H1 (cell line): Measurements from ENCODE around the gene PLEKHG3. TPM values are rescaled to one million over a fixed set of nuclear protein-coding genes. Genes with fewer than 3 reads are reported as not detected.

ENCODE experiments used
- polyA plus RNA-seq, 7 experiments: library from polyadenylated mRNA; depleted of rRNA in 3 of 7; stranded (reverse) in 5 of 7; unstranded in 2 of 7; fragments of >200 nt in 5 of 7; fragments of 200-250 nt in 2 of 7; gene quantifications; 1 replicate in 5 of 7; 2 replicates in 1 of 7; 4 replicates in 1 of 7; pipeline versions ENCODE4 v1.2.1 to v1.2.3, GENCODE V29; 2011 to 2013; ENCODE audit warnings: missing spikeins in 2 of 7, mixed read lengths in 2 of 7
- total RNA-seq: library from RNA; stranded (reverse); fragmentation: NEBNext Ultra II Directional; extraction: Animal tissue kit (Norgen Biotek cat#: 25700); gene quantifications from 2 replicates; pipeline ENCODE4 v1.2.1, GENCODE V29; 2021
- TF ChIP-seq, protein P1 (sequence below): fragments of 300-600 bp; sonication (generic); IDR thresholded peaks from 2 replicates; pipeline ENCODE4 v1.7.1; 2012; ENCODE audit warnings: low read length, moderate library complexity, mild to moderate bottlenecking, inconsistent platforms; ENCODE audit not compliant: insufficient replicate concordance

The PLEKHG3 gene
- total and polyA plus RNA-seq, 2 of the 8 experiments (the other 6 are each of a cell fraction or from before 2014, with no cell fraction given): 43.4 to 90.6 TPM

DNA sequence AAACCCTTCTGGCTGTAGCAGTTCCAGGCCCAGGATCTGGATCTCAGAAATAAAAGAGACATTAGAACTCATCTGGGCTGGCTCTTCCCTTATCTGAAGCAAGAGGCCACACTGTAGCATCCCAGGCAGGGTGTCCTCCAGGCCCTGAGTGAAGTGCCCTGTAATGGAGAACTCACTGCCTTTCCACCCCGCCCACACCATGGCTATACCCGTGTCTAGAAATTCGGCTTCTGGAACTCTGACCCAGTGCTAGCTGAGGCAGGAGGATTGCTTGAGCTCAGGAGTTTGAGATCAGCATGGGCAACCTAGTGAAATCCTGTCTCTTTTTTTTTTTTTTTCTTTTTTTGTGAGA lies 23.5 kb upstream of the PLEKHG3 start (continued):
- TF ChIP-seq, protein P1, sequence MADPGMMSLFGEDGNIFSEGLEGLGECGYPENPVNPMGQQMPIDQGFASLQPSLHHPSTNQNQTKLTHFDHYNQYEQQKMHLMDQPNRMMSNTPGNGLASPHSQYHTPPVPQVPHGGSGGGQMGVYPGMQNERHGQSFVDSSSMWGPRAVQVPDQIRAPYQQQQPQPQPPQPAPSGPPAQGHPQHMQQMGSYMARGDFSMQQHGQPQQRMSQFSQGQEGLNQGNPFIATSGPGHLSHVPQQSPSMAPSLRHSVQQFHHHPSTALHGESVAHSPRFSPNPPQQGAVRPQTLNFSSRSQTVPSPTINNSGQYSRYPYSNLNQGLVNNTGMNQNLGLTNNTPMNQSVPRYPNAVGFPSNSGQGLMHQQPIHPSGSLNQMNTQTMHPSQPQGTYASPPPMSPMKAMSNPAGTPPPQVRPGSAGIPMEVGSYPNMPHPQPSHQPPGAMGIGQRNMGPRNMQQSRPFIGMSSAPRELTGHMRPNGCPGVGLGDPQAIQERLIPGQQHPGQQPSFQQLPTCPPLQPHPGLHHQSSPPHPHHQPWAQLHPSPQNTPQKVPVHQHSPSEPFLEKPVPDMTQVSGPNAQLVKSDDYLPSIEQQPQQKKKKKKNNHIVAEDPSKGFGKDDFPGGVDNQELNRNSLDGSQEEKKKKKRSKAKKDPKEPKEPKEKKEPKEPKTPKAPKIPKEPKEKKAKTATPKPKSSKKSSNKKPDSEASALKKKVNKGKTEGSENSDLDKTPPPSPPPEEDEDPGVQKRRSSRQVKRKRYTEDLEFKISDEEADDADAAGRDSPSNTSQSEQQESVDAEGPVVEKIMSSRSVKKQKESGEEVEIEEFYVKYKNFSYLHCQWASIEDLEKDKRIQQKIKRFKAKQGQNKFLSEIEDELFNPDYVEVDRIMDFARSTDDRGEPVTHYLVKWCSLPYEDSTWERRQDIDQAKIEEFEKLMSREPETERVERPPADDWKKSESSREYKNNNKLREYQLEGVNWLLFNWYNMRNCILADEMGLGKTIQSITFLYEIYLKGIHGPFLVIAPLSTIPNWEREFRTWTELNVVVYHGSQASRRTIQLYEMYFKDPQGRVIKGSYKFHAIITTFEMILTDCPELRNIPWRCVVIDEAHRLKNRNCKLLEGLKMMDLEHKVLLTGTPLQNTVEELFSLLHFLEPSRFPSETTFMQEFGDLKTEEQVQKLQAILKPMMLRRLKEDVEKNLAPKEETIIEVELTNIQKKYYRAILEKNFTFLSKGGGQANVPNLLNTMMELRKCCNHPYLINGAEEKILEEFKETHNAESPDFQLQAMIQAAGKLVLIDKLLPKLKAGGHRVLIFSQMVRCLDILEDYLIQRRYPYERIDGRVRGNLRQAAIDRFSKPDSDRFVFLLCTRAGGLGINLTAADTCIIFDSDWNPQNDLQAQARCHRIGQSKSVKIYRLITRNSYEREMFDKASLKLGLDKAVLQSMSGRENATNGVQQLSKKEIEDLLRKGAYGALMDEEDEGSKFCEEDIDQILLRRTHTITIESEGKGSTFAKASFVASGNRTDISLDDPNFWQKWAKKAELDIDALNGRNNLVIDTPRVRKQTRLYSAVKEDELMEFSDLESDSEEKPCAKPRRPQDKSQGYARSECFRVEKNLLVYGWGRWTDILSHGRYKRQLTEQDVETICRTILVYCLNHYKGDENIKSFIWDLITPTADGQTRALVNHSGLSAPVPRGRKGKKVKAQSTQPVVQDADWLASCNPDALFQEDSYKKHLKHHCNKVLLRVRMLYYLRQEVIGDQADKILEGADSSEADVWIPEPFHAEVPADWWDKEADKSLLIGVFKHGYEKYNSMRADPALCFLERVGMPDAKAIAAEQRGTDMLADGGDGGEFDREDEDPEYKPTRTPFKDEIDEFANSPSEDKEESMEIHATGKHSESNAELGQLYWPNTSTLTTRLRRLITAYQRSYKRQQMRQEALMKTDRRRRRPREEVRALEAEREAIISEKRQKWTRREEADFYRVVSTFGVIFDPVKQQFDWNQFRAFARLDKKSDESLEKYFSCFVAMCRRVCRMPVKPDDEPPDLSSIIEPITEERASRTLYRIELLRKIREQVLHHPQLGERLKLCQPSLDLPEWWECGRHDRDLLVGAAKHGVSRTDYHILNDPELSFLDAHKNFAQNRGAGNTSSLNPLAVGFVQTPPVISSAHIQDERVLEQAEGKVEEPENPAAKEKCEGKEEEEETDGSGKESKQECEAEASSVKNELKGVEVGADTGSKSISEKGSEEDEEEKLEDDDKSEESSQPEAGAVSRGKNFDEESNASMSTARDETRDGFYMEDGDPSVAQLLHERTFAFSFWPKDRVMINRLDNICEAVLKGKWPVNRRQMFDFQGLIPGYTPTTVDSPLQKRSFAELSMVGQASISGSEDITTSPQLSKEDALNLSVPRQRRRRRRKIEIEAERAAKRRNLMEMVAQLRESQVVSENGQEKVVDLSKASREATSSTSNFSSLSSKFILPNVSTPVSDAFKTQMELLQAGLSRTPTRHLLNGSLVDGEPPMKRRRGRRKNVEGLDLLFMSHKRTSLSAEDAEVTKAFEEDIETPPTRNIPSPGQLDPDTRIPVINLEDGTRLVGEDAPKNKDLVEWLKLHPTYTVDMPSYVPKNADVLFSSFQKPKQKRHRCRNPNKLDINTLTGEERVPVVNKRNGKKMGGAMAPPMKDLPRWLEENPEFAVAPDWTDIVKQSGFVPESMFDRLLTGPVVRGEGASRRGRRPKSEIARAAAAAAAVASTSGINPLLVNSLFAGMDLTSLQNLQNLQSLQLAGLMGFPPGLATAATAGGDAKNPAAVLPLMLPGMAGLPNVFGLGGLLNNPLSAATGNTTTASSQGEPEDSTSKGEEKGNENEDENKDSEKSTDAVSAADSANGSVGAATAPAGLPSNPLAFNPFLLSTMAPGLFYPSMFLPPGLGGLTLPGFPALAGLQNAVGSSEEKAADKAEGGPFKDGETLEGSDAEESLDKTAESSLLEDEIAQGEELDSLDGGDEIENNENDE: no peak
